Neural progenitor cell (in vitro differentiated cells): ENCODE data around the gene RAPGEF5.

Source experiments
- CTCF ChIP-seq: fragments of 200-600 bp; sonication (generic); IDR thresholded peaks from 2 replicates; pipeline ENCODE4 v1.5.1; 2017; ENCODE audit warnings: antibody characterized with exemption, mild to moderate bottlenecking
- EZH2phosphoT487 ChIP-seq: fragments of 200-600 bp; sonication (generic); IDR thresholded peaks from 2 replicates; pipeline ENCODE4 v1.6.1; 2017; ENCODE audit warnings: antibody characterized with exemption

- TF ChIP-seq CTCF (no peak), EZH2phosphoT487 (no peak)
Measured at GRCh38 chr7:22183522-22184280, 173.3 kb downstream of the RAPGEF5 start.
